ENCODE measurements around the gene ADGRL3.

DNA sequence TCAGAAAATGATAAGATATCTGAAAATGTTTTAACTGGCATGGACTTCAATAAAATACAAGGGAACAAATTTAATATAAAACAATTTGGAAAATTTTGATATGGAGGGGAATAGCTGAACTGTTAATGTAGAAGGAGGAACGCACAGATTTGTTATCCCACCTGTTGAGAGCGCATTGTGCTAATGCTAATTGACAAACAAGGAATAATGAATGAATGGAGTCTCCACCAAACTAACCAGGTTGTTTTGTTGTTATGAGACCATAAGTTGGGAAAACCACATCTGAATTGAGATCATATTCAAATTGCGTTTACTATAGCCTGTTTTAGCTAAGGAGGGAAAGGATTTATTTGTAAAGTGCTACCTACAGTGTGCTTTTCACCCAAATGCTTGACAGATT is 195.6 kb downstream of the ADGRL3 start:
- TF ChIP-seq, protein P1, sequence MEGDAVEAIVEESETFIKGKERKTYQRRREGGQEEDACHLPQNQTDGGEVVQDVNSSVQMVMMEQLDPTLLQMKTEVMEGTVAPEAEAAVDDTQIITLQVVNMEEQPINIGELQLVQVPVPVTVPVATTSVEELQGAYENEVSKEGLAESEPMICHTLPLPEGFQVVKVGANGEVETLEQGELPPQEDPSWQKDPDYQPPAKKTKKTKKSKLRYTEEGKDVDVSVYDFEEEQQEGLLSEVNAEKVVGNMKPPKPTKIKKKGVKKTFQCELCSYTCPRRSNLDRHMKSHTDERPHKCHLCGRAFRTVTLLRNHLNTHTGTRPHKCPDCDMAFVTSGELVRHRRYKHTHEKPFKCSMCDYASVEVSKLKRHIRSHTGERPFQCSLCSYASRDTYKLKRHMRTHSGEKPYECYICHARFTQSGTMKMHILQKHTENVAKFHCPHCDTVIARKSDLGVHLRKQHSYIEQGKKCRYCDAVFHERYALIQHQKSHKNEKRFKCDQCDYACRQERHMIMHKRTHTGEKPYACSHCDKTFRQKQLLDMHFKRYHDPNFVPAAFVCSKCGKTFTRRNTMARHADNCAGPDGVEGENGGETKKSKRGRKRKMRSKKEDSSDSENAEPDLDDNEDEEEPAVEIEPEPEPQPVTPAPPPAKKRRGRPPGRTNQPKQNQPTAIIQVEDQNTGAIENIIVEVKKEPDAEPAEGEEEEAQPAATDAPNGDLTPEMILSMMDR (conservative IDR thresholded peaks at IDR 0.05), result no peak
- no peak for TF ChIP-seq ZFX (IDR thresholded peaks at IDR 0.05)
